ENCODE measurements around the gene GPR85. TPM values are rescaled to one million over a fixed set of nuclear protein-coding genes. Genes with fewer than 3 reads are reported as not detected.

GPR85 gene
- total RNA-seq, 1 experiment from 2014 or later = not detected

- Histone ChIP-seq H3K4me1 (ENCODE audit: insufficient read depth, low read length) (no peaks in the 10 kb centered on the region), H3K79me1 (ENCODE audit: insufficient read depth, low read depth, low read length, poor library complexity, severe bottlenecking) (no peaks in the 10 kb centered on the region), H4K91ac (ENCODE audit: insufficient read length, low read depth, low read length) (no peak overlapping the region), H3T11ph (ENCODE audit: low read length) (no peak overlapping the region), H3K4me2 (ENCODE audit: insufficient read depth, insufficient read length, low read length) (no peak overlapping the region), H2BK20ac (ENCODE audit: low read depth, low read length, poor library complexity, severe bottlenecking) (no peak overlapping the region), H3K79me2 (ENCODE audit: insufficient read depth, low read length) (no peaks in the 10 kb centered on the region), H4K20me1 (ENCODE audit: control insufficient read depth, insufficient read depth, insufficient read length) (no peaks in the 10 kb centered on the region), H4K5ac (ENCODE audit: insufficient read length, low read depth, low read length) (no peak overlapping the region), H3K23ac (ENCODE audit: insufficient read length, low read depth, low read length) (no peak overlapping the region), H4K8ac (replicated peaks; ENCODE audit: insufficient read length, low read depth, low read length) (no peak overlapping the region), H3K56ac (ENCODE audit: insufficient read length, low read depth, low read length) (no peak overlapping the region), H2BK12ac (ENCODE audit: insufficient read length, low read depth, low read length) (no peak overlapping the region), H2BK15ac (ENCODE audit: low read depth, low read length) (no peak overlapping the region), H3K18ac (ENCODE audit: insufficient read length, low read depth, low read length) (no peak overlapping the region), H3K27me3 (ENCODE audit: insufficient read depth, low read length) (no peaks in the 10 kb centered on the region), H3K4ac (ENCODE audit: low read depth, low read length) (no peak overlapping the region), H3K14ac (ENCODE audit: insufficient read depth, low read length) (no peak overlapping the region), H2BK5ac (ENCODE audit: insufficient read length, low read length) (no peak overlapping the region), H2AFZ (ENCODE audit: low read length) (no peak overlapping the region), H3K27ac (ENCODE audit: insufficient read length, low read depth, low read length) (no peak overlapping the region), H3K9ac (ENCODE audit: extremely low read depth, insufficient read length, low read length) (no peak overlapping the region), H2AK5ac (ENCODE audit: insufficient read length, low read length) (no peak overlapping the region), H2BK120ac (ENCODE audit: low read depth, low read length, poor library complexity, severe bottlenecking) (no peak overlapping the region), H3K9me3 (ENCODE audit: control insufficient read depth, low read depth, low read length) (no peaks in the 10 kb centered on the region), H3K23me2 (ENCODE audit: insufficient read length, low read depth, low read length, poor library complexity, severe bottlenecking) (no peaks in the 10 kb centered on the region)
- Mint-ChIP-seq H3K27ac (no peak overlapping the region), H3K27me3 (ENCODE audit: low read depth) (peaks cover 23% of the 10 kb centered on the region), H3K4me1 (peaks cover 1 to 2% of the 10 kb centered on the region in 2 experiments; a peak in 3 of 4 replicates), H3K9me3 (no peaks in the 10 kb centered on the region), H3K4me3 (no peak overlapping the region), H3K36me3 (ENCODE audit: insufficient read depth in 1 of 3, low read depth in 3 of 3) (no peaks in the 10 kb centered on the region)
- DNase-seq = no peak
- WGBS (ENCODE audit: extremely low coverage, insufficient read length, low lambda C conversion rate) = no CpG with 5 or more reads among the region's 1 CpG
- no peak for TF ChIP-seq CTCF (conservative IDR thresholded peaks at IDR 0.05)
Observed at GRCh38 chr7:113092762-113093161, 6.1 kb upstream of the GPR85 start.
